IMR-90 (cell line): Measurements from ENCODE around the gene NOXO1. TPM values are rescaled to one million over a fixed set of nuclear protein-coding genes. Genes with fewer than 3 reads are reported as not detected.

ENCODE experiments used
- ATAC-seq: fragments of 200-7000 bp; cut with Tn5 transposase; 2 replicates; pipeline ENCODE4 v1.9.1; 2020; ENCODE audit warnings: low read depth, mild to moderate bottlenecking, moderate library complexity
- BruUV-seq: library from RNA; stranded (reverse); fragments of 400-500 nt; replicated peaks from 2 replicates; lab custom pipeline; 2021; lab: Mats Ljungman, UMichigan
- CTCF ChIA-PET: fragments of 300-600 bp; formaldehyde crosslinking; extraction: SDS; loops from one replicate; lab custom pipeline; 2021; ENCODE audit warnings: antibody characterized with exemption; lab: Yijun Ruan, JAX
- POLR2A ChIA-PET: fragments of 300-600 bp; sonication (Branson Sonifier 250); formaldehyde crosslinking; loops from one replicate; lab custom pipeline; 2022; ENCODE audit warnings: antibody characterized with exemption; ENCODE audit not compliant: unreplicated experiment; lab: Charles Lee
- DNase-seq: peaks from one replicate; pipeline ENCODE4 v3.0.0; 2013
- H2AFZ ChIP-seq: replicated peaks from 2 replicates; pipeline ENCODE3; 2013; ENCODE audit warnings: low read length, mild to moderate bottlenecking; ENCODE audit not compliant: poor library complexity
- H2AK5ac ChIP-seq: 2 replicates; pipeline ENCODE4 v1.6.1; 2013; ENCODE audit warnings: low read depth, low read length, inconsistent platforms
- H2AK9ac ChIP-seq: replicated peaks from 2 replicates; pipeline ENCODE3; 2013; ENCODE audit warnings: mild to moderate bottlenecking, low read depth, low read length, moderate library complexity; ENCODE audit not compliant: poor library complexity
- H2BK120ac ChIP-seq: 2 replicates; pipeline ENCODE4 v1.6.1; 2013; ENCODE audit warnings: low read depth, low read length, inconsistent platforms
- H2BK15ac ChIP-seq: 3 replicates; pipeline ENCODE4 v1.6.1; 2013; ENCODE audit warnings: low read depth, low read length, inconsistent platforms
- H2BK20ac ChIP-seq: 2 replicates; pipeline ENCODE4 v1.6.1; 2013; ENCODE audit warnings: low read depth, mild to moderate bottlenecking, inconsistent platforms, low read length, moderate library complexity
- H2BK5ac ChIP-seq: 2 replicates; pipeline ENCODE4 v1.6.1; 2013; ENCODE audit warnings: mild to moderate bottlenecking, low read depth, low read length, inconsistent platforms; ENCODE audit not compliant: poor library complexity, severe bottlenecking
- H3K14ac ChIP-seq: replicated peaks from 2 replicates; pipeline ENCODE4 v1.6.1; 2013; ENCODE audit warnings: low read depth, low read length, inconsistent platforms
- H3K18ac ChIP-seq: 2 replicates; pipeline ENCODE4 v1.6.1; 2013; ENCODE audit warnings: low read depth, low read length, control low read depth
- H3K23ac ChIP-seq: 2 replicates; pipeline ENCODE4 v1.6.1; 2013; ENCODE audit warnings: low read depth, low read length, inconsistent platforms
- H3K27ac ChIP-seq: 2 replicates; pipeline ENCODE4 v1.5.1; 2013; ENCODE audit warnings: mild to moderate bottlenecking, control low read depth, low read length; ENCODE audit not compliant: insufficient read depth
- H3K27me3 ChIP-seq: 2 replicates; pipeline ENCODE4 v1.6.1; 2013; ENCODE audit warnings: low read length; ENCODE audit not compliant: control insufficient read depth, insufficient read depth
- H3K36me3 ChIP-seq: 2 replicates; pipeline ENCODE4 v1.6.1; 2013; ENCODE audit warnings: low read length, mixed read lengths; ENCODE audit not compliant: control insufficient read depth, insufficient read depth
- H3K4ac ChIP-seq: 2 replicates; pipeline ENCODE4 v1.6.1; 2013; ENCODE audit warnings: low read depth, low read length, inconsistent platforms
- H3K4me1 ChIP-seq: 2 replicates; pipeline ENCODE4 v1.6.1; 2013; ENCODE audit warnings: low read length, mixed read lengths; ENCODE audit not compliant: control insufficient read depth, insufficient read depth
- H3K4me2 ChIP-seq: 2 replicates; pipeline ENCODE4 v1.6.1; 2013; ENCODE audit warnings: low read depth, mild to moderate bottlenecking, control low read depth, low read length, moderate library complexity
- H3K4me3 ChIP-seq: 2 replicates; pipeline ENCODE4 v1.5.1; 2013; ENCODE audit warnings: low read depth, mild to moderate bottlenecking, control low read depth, low read length, moderate library complexity; ENCODE audit not compliant: insufficient read depth
- H3K56ac ChIP-seq: 2 replicates; pipeline ENCODE4 v1.6.1; 2013; ENCODE audit warnings: low read length, inconsistent platforms; ENCODE audit not compliant: insufficient read depth; ENCODE audit errors: extremely low read depth
- H3K79me1 ChIP-seq, 2 experiments: 2 replicates each; pipeline ENCODE4 v1.6.1; 2013; ENCODE audit warnings: low read length in 2 of 2, inconsistent platforms in 1 of 2, low read depth in 1 of 2
- H3K9ac ChIP-seq: 2 replicates; pipeline ENCODE4 v1.6.1; 2013; ENCODE audit warnings: low read depth, low read length, control low read depth
- H3K9me1 ChIP-seq: 2 replicates; pipeline ENCODE4 v1.6.1; 2013; ENCODE audit warnings: low read length, inconsistent platforms; ENCODE audit not compliant: insufficient read depth
- H3K9me3 ChIP-seq: 2 replicates; pipeline ENCODE4 v1.6.1; 2013; ENCODE audit warnings: low read length; ENCODE audit not compliant: control insufficient read depth, insufficient read depth
- H4K20me1 ChIP-seq: 2 replicates; pipeline ENCODE4 v1.6.1; 2013; ENCODE audit warnings: low read length, inconsistent platforms; ENCODE audit not compliant: insufficient read depth
- H4K5ac ChIP-seq: 2 replicates; pipeline ENCODE4 v1.6.1; 2013; ENCODE audit warnings: mild to moderate bottlenecking, low read depth, low read length, control low read depth
- H4K8ac ChIP-seq, 2 experiments: 2 replicates each; pipeline ENCODE4 v1.6.1; 2013; ENCODE audit warnings: low read depth in 2 of 2, low read length in 2 of 2, control low read depth in 1 of 2, inconsistent platforms in 1 of 2
- H4K91ac ChIP-seq: 2 replicates; pipeline ENCODE4 v1.6.1; 2013; ENCODE audit warnings: low read depth, low read length, inconsistent platforms; ENCODE audit not compliant: insufficient read depth
- BHLHE40 ChIP-seq: fragments of 150-350 bp; IDR thresholded peaks from 2 replicates; pipeline ENCODE4 v1.6.1; 2016; ENCODE audit warnings: mild to moderate bottlenecking, low read depth, low read length
- CEBPB ChIP-seq: IDR thresholded peaks from 2 replicates; pipeline ENCODE4 v1.6.1; 2012; ENCODE audit warnings: low read depth, low read length, improper control_type of control experiment
- CTCF ChIP-seq: conservative IDR thresholded peaks from 2 replicates; pipeline ENCODE4 v1.5.1; 2012; ENCODE audit warnings: mild to moderate bottlenecking, low read depth, low read length, improper control_type of control experiment
- POLR2A ChIP-seq: IDR thresholded peaks from 2 replicates; pipeline ENCODE4 v1.6.1; 2012; ENCODE audit warnings: mild to moderate bottlenecking, low read depth, low read length
- RAD21 ChIP-seq: IDR thresholded peaks from 2 replicates; pipeline ENCODE4 v1.6.1; 2012; ENCODE audit warnings: low read length, improper control_type of control experiment
- RCOR1 ChIP-seq: IDR thresholded peaks from 2 replicates; pipeline ENCODE4 v1.6.1; 2012; ENCODE audit warnings: mild to moderate bottlenecking, low read length, improper control_type of control experiment; ENCODE audit not compliant: insufficient replicate concordance
- USF2 ChIP-seq: fragments of 150-350 bp; IDR thresholded peaks from 2 replicates; pipeline ENCODE4 v1.6.1; 2017; ENCODE audit warnings: mild to moderate bottlenecking, antibody characterized with exemption, low read length, low read depth
- WGBS, 2 experiments: methylation state at CpG; one replicate each; pipeline versions ENCODE4 v1.1.5 to v1.1.7; 2013; ENCODE audit warnings: missing lambda C conversion rate in 2 of 2; ENCODE audit not compliant: insufficient read length in 1 of 2; ENCODE audit errors: extremely low coverage in 2 of 2; 5-methylcytosine and 5-hydroxymethylcytosine counted together
- dilution Hi-C: fragments of 300-500 bp; cut with HindIII; formaldehyde crosslinking; loops from one replicate; pipeline ENCODE4 v1.14.3; 2018; ENCODE audit warnings: low sequenced_read_pairs; ENCODE audit not compliant: unreplicated experiment
- in situ Hi-C: fragments of 300-500 bp; cut with MboI; formaldehyde crosslinking; loops from 3 replicates; pipeline ENCODE4 v1.14.3; 2019; ENCODE audit warnings: low sequenced_read_pairs, inconsistent platforms, mixed read lengths
- intact Hi-C: fragments of 100-400 bp; cut with micrococcal nuclease; formaldehyde crosslinking; loops from 2 replicates; pipeline ENCODE4 v1.10.0; 2022
- polyA plus RNA-seq, 3 experiments: library from polyadenylated mRNA; depleted of rRNA; stranded (reverse); fragments of >200 nt; gene quantifications; 2 replicates each; pipeline ENCODE4 v1.2.3, GENCODE V29; 2012; ENCODE audit warnings: low replicate concordance in 1 of 3
- total RNA-seq: library from RNA; depleted of rRNA; stranded (reverse); fragments of >200 nt; gene quantifications from 2 replicates; pipeline ENCODE4 v1.2.3, GENCODE V29; 2012

Gene NOXO1
- total and polyA plus RNA-seq, 2 of the 4 experiments (the other 2 are of a cell fraction): 0.56 TPM; not detected in 1

GRCh38 chr16:1992704-1993317 is 11.5 kb upstream of the NOXO1 start:
- H3K9me3 ChIP-seq: peaks cover 2% of the 10 kb centered on the region; the same call in 1 of the 2 replicates
- H2BK5ac ChIP-seq: no peak overlapping the region
- H3K4me3 ChIP-seq: no peak overlapping the region; the same call in 1 of the 2 replicates
- H3K9ac ChIP-seq: no peak overlapping the region
- intact Hi-C loops (no loop called here), dilution Hi-C loops (no loop called here), in situ Hi-C loops (no loop called here)
- POLR2A ChIA-PET: no interaction called here
- TF ChIP-seq RAD21: no peak
- no peak for TF ChIP-seq USF2
- no peak for TF ChIP-seq CTCF
- no peak for TF ChIP-seq CEBPB
- no peak for TF ChIP-seq POLR2A
- no peak for TF ChIP-seq RCOR1
- no peak for TF ChIP-seq BHLHE40
- H3K23ac ChIP-seq: no peak overlapping the region
- H2BK120ac ChIP-seq: no peak overlapping the region
- H3K27ac ChIP-seq: no peak overlapping the region
- no TSS peak for BruUV-seq
- H3K79me1 ChIP-seq: peaks cover 0 to 18% of the 10 kb centered on the region in 2 experiments; a peak in 3 of 4 replicates
- H2AFZ ChIP-seq: peak overlapping the region; percentile 94
- H3K4ac ChIP-seq: 0 out of 2 replicates have a peak overlapping the region, but pooled peaks have one; percentile 20
- peaks cover 2% of the 10 kb centered on the region; the same call in 1 of the 2 replicates for H3K36me3 ChIP-seq
- 64% methylated on average over 19 of the region's 50 CpGs; no CpG with 5 or more reads in 1 of the 2 experiments for WGBS, 2 experiments
- peak overlapping the region; percentile 61; the same call in 1 of the 2 replicates for H3K4me2 ChIP-seq
- no peak overlapping the region for H2BK20ac ChIP-seq
- CTCF ChIA-PET: no interaction called here
- peaks cover 24% of the 10 kb centered on the region for H3K4me1 ChIP-seq
- no peak overlapping the region for H2BK15ac ChIP-seq
- no peak overlapping the region for H3K18ac ChIP-seq
- H3K27me3 ChIP-seq: peaks cover 17% of the 10 kb centered on the region
- H3K14ac ChIP-seq: no peak overlapping the region
- peaks cover 6% of the 10 kb centered on the region for H4K20me1 ChIP-seq
- H3K9me1 ChIP-seq: peaks cover 27% of the 10 kb centered on the region
- no peak for DNase-seq
- H2AK9ac ChIP-seq: peak overlapping the region; percentile 88
- H4K5ac ChIP-seq: peak overlapping the region; percentile 92
- H3K56ac ChIP-seq: no peak overlapping the region
- H2AK5ac ChIP-seq: no peak overlapping the region
- no peak for ATAC-seq
- no peak overlapping the region for H4K91ac ChIP-seq
- H4K8ac ChIP-seq: peak overlapping the region in 1 of 2 experiments; percentile 80; a peak in 1 of 4 replicates
